ENCODE data around the gene ASPG.

Gene ASPG

GRCh38 chr14:104157016-104157928 lies 71.8 kb downstream of the ASPG start:
- Histone ChIP-seq H3K4me3 (no peak overlapping the region), H3K27ac (no peak overlapping the region)
- DNase-seq (ENCODE audit: low spot score) = no peak
- no peak for TF ChIP-seq CTCF (IDR thresholded peaks at IDR 0.05)

- no peak overlapping the region for H3K4me3 ChIP-seq
- no peak overlapping the region for H3K27ac ChIP-seq
- TF ChIP-seq CTCF (IDR thresholded peaks at IDR 0.05) = no peak
- DNase-seq (ENCODE audit: low spot score) = no peak
Measured at GRCh38 chr14:104158827-104159798, 73.6 kb downstream of the ASPG start.

- H3K27ac ChIP-seq = no peak overlapping the region
- H3K4me3 ChIP-seq = no peak overlapping the region
- DNase-seq (ENCODE audit: low spot score) = no peak
- no peak for TF ChIP-seq CTCF (IDR thresholded peaks at IDR 0.05)
Measured at GRCh38 chr14:104159990-104160389, 74.5 kb downstream of the ASPG start.

- H3K4me3 ChIP-seq = no peak overlapping the region
- TF ChIP-seq CTCF (IDR thresholded peaks at IDR 0.05) = no peak
- no peak overlapping the region for H3K27ac ChIP-seq
- DNase-seq (ENCODE audit: low spot score) = no peak
Measured at GRCh38 chr14:104161602-104162367, 76.3 kb downstream of the ASPG start.

GRCh38 chr14:104162495-104162894 lies 77.0 kb downstream of the ASPG start:
- no peak overlapping the region for H3K4me3 ChIP-seq
- TF ChIP-seq CTCF (IDR thresholded peaks at IDR 0.05) = no peak
- H3K27ac ChIP-seq = no peak overlapping the region
- DNase-seq (ENCODE audit: low spot score) = no peak

GRCh38 chr14:104163541-104163940 lies 78.0 kb downstream of the ASPG start:
- Histone ChIP-seq H3K4me3 (no peak overlapping the region), H3K27ac (no peak overlapping the region)
- no peak for TF ChIP-seq CTCF (IDR thresholded peaks at IDR 0.05)
- no peak for DNase-seq (ENCODE audit: low spot score)
